ENCODE data around the gene ZNF672.
A peak's percentile ranks its signal among the peaks of the same experiment; 100 is the strongest.
"Not testable (repeated sequence)": the region's sequence is repeated elsewhere in the genome, so short reads cannot be mapped to it uniquely, and the experiment has no call there.

ZNF672 gene

GRCh38 chr1:248798791-248799190, 39.2 kb upstream of the ZNF672 start:
- no peak for TF ChIP-seq Cebpa-rat (IDR thresholded peaks at IDR 0.05)
- no peak overlapping the region for H3K27ac ChIP-seq
- H3K4me3 ChIP-seq: no peak overlapping the region
- H3K9ac ChIP-seq: no peak overlapping the region
- H4K20me1 ChIP-seq: no peaks in the 10 kb centered on the region
- peaks cover 5 to 33% (median 11%) of the 10 kb centered on the region in 10 experiments for H3K4me1 ChIP-seq
- peaks cover 0 to 4% (median 0%) of the 10 kb centered on the region in 11 experiments; a peak in 2 of 22 replicates for H3K36me3 ChIP-seq
- H3K27me3 ChIP-seq: no peaks in the 10 kb centered on the region
- H3K9me3 ChIP-seq (replicated peaks in 1 of 11): peaks cover 35 to 91% (median 57%) of the 10 kb centered on the region in 11 experiments
- H3K4me2 ChIP-seq: peak overlapping the region in 1 of 11 experiments; percentile 40; a peak in 2 of 22 replicates

- Histone ChIP-seq H3K4me3 (no peak overlapping the region), H4K20me1 (peaks cover 0 to 4% (median 0%) of the 10 kb centered on the region in 11 experiments; a peak in 1 of 22 replicates), H3K9ac (no peak overlapping the region), H3K27ac (no peak overlapping the region), H3K36me3 (peaks cover 0 to 4% (median 0%) of the 10 kb centered on the region in 11 experiments; a peak in 2 of 22 replicates), H3K4me1 (peaks cover 16 to 43% (median 20%) of the 10 kb centered on the region in 10 experiments), H3K4me2 (no peak overlapping the region), H3K9me3 (replicated peaks in 1 of 11) (peaks cover 18 to 75% (median 45%) of the 10 kb centered on the region in 11 experiments), H3K27me3 (no peaks in the 10 kb centered on the region)
- TF ChIP-seq Cebpa-rat (IDR thresholded peaks at IDR 0.05): no peak
These were observed 37.6 kb upstream of the ZNF672 start for GRCh38 chr1:248800459-248800858.

GRCh38 chr1:248802454-248802853, 35.6 kb upstream of the ZNF672 start:
- H3K9ac ChIP-seq: no peak overlapping the region
- H3K27ac ChIP-seq: no peak overlapping the region; a peak in 1 of 22 replicates
- TF ChIP-seq Cebpa-rat (IDR thresholded peaks at IDR 0.05): no peak
- peaks cover 5 to 55% (median 29%) of the 10 kb centered on the region in 11 experiments; a peak in 19 of 22 replicates for H3K9me3 ChIP-seq (replicated peaks in 1 of 11)
- peaks cover 0 to 5% (median 0%) of the 10 kb centered on the region in 11 experiments; a peak in 1 of 22 replicates for H4K20me1 ChIP-seq
- peaks cover 0 to 4% (median 0%) of the 10 kb centered on the region in 11 experiments; a peak in 2 of 22 replicates for H3K36me3 ChIP-seq
- no peaks in the 10 kb centered on the region for H3K27me3 ChIP-seq
- H3K4me3 ChIP-seq: no peak overlapping the region
- peaks cover 36 to 63% (median 40%) of the 10 kb centered on the region in 10 experiments for H3K4me1 ChIP-seq
- H3K4me2 ChIP-seq: no peak overlapping the region

GRCh38 chr1:248803501-248803900, 34.5 kb upstream of the ZNF672 start:
- H3K4me2 ChIP-seq: peak overlapping the region in 5 of 11 experiments; percentile 80 to 98 (median 90); a peak in 10 of 22 replicates
- not testable (repeated sequence) for H3K4me3 ChIP-seq, H3K27me3 ChIP-seq, H3K9ac ChIP-seq, H3K36me3 ChIP-seq, H4K20me1 ChIP-seq
- H3K4me1 ChIP-seq: peaks cover 47 to 66% (median 51%) of the 10 kb centered on the region in 10 experiments
- peak overlapping the region in 7 of 11 experiments; percentile 14 to 83 (median 77); a peak in 12 of 22 replicates for H3K27ac ChIP-seq
- peaks cover 5 to 45% (median 25%) of the 10 kb centered on the region in 11 experiments; a peak in 19 of 22 replicates for H3K9me3 ChIP-seq (replicated peaks in 1 of 11)

GRCh38 chr1:248804771-248805681, 33.0 kb upstream of the ZNF672 start:
- peaks cover 5 to 33% (median 22%) of the 10 kb centered on the region in 11 experiments; a peak in 19 of 22 replicates for H3K9me3 ChIP-seq (replicated peaks in 1 of 11)
- 0 out of 22 replicates have a peak, but pooled peaks of 3 of the 11 experiments have one; percentile 21 to 46 (median 26) for TF ChIP-seq Cebpa-rat (IDR thresholded peaks at IDR 0.05)
- no peaks in the 10 kb centered on the region for H3K27me3 ChIP-seq
- peaks cover 57 to 66% (median 60%) of the 10 kb centered on the region in 10 experiments for H3K4me1 ChIP-seq
- peaks cover 0 to 5% (median 0%) of the 10 kb centered on the region in 11 experiments; a peak in 1 of 22 replicates for H4K20me1 ChIP-seq
- H3K9ac ChIP-seq: peak overlapping the region; percentile 8 to 68 (median 57); a peak in 20 of 22 replicates
- peak overlapping the region; percentile 16 to 56 (median 34); a peak in 18 of 20 replicates for H3K4me3 ChIP-seq
- H3K36me3 ChIP-seq: peaks cover 0 to 16% (median 0%) of the 10 kb centered on the region in 11 experiments; a peak in 7 of 22 replicates
- H3K4me2 ChIP-seq: peak overlapping the region; percentile 80 to 98 (median 89)
- H3K27ac ChIP-seq: peak overlapping the region; percentile 51 to 83 (median 73); a peak in 21 of 22 replicates

- H3K27ac ChIP-seq: peak overlapping the region; percentile 38 to 83 (median 73); a peak in 21 of 22 replicates
- peaks cover 5 to 32% (median 18%) of the 10 kb centered on the region in 11 experiments; a peak in 19 of 22 replicates for H3K9me3 ChIP-seq (replicated peaks in 1 of 11)
- peak overlapping the region in 10 of 11 experiments; percentile 7 to 68 (median 58); a peak in 14 of 22 replicates for H3K9ac ChIP-seq
- H4K20me1 ChIP-seq: peaks cover 0 to 11% (median 0%) of the 10 kb centered on the region in 11 experiments; a peak in 4 of 22 replicates
- H3K4me3 ChIP-seq: peak overlapping the region in 1 of 10 experiments; percentile 16; a peak in 1 of 20 replicates
- TF ChIP-seq Cebpa-rat (IDR thresholded peaks at IDR 0.05): no peak
- peaks cover 0 to 16% (median 0%) of the 10 kb centered on the region in 11 experiments; a peak in 8 of 22 replicates for H3K36me3 ChIP-seq
- H3K4me1 ChIP-seq: peaks cover 58 to 74% (median 69%) of the 10 kb centered on the region in 10 experiments
- no peaks in the 10 kb centered on the region for H3K27me3 ChIP-seq
- H3K4me2 ChIP-seq: peak overlapping the region; percentile 80 to 98 (median 89)
These were observed 32.1 kb upstream of the ZNF672 start for GRCh38 chr1:248805876-248806275.

- H4K20me1 ChIP-seq: peaks cover 0 to 23% (median 0%) of the 10 kb centered on the region in 11 experiments; a peak in 4 of 22 replicates
- peak overlapping the region in 6 of 11 experiments; percentile 73 to 83 (median 79); a peak in 11 of 22 replicates for H3K27ac ChIP-seq
- peak overlapping the region in 4 of 11 experiments; percentile 17 to 64 (median 32); a peak in 5 of 22 replicates for H3K9ac ChIP-seq
- no peak overlapping the region for H3K4me3 ChIP-seq
- no peaks in the 10 kb centered on the region for H3K27me3 ChIP-seq
- no peak for TF ChIP-seq Cebpa-rat (IDR thresholded peaks at IDR 0.05)
- H3K36me3 ChIP-seq: peaks cover 9 to 23% (median 12%) of the 10 kb centered on the region in 11 experiments
- H3K4me1 ChIP-seq: peaks cover 71 to 88% (median 82%) of the 10 kb centered on the region in 10 experiments
- H3K9me3 ChIP-seq (replicated peaks in 1 of 11): peaks cover 0 to 18% (median 6%) of the 10 kb centered on the region in 11 experiments; a peak in 17 of 22 replicates
- peak overlapping the region; percentile 80 to 98 (median 89) for H3K4me2 ChIP-seq
These were observed 30.8 kb upstream of the ZNF672 start for GRCh38 chr1:248807067-248807737.

- Histone ChIP-seq H3K4me2 (peak overlapping the region in 4 of 11 experiments; percentile 85 to 96 (median 92); a peak in 3 of 22 replicates), H3K9ac (no peak overlapping the region), H3K4me3 (no peak overlapping the region), H3K27ac (peak overlapping the region in 3 of 11 experiments; percentile 72 to 90 (median 76); a peak in 2 of 22 replicates), H4K20me1 (peaks cover 0 to 23% (median 0%) of the 10 kb centered on the region in 11 experiments; a peak in 5 of 22 replicates), H3K27me3 (no peaks in the 10 kb centered on the region), H3K4me1 (peaks cover 80 to 98% (median 89%) of the 10 kb centered on the region in 10 experiments), H3K9me3 (replicated peaks in 1 of 11) (peaks cover 0 to 2% (median 0%) of the 10 kb centered on the region in 11 experiments; a peak in 2 of 22 replicates), H3K36me3 (peaks cover 26 to 40% (median 28%) of the 10 kb centered on the region in 11 experiments)
- no peak for TF ChIP-seq Cebpa-rat (IDR thresholded peaks at IDR 0.05)
These were observed 29.1 kb upstream of the ZNF672 start for GRCh38 chr1:248808876-248809275.
